Dendritic cell treated with granulocyte-macrophage colony-stimulating factor and Interleukin-4, amounts not matched to agents 40 ng/mL and 50 ng/mL, for 4 days (primary cell): Measurements from ENCODE around the gene IL10.
"Not testable (repeated sequence)": the region's sequence is repeated elsewhere in the genome, so short reads cannot be mapped to it uniquely, and the experiment has no call there.

ENCODE experiments used
- H3K27ac Mint-ChIP-seq: one replicate; pipeline ENCODE4 v1.8.0; 2022; ENCODE audit warnings: mild to moderate bottlenecking, mixed read lengths
- H3K27me3 Mint-ChIP-seq: one replicate; pipeline ENCODE4 v1.8.0; 2022; ENCODE audit warnings: mild to moderate bottlenecking, mixed read lengths
- H3K36me3 Mint-ChIP-seq: one replicate; pipeline ENCODE4 v1.8.0; 2022; ENCODE audit warnings: low read depth, mixed read lengths
- H3K4me1 Mint-ChIP-seq: one replicate; pipeline ENCODE4 v1.8.0; 2022; ENCODE audit warnings: low read depth, mixed read lengths
- H3K4me3 Mint-ChIP-seq: one replicate; pipeline ENCODE4 v1.8.0; 2022; ENCODE audit warnings: mild to moderate bottlenecking, moderate library complexity, mixed read lengths
- H3K9me3 Mint-ChIP-seq: one replicate; pipeline ENCODE4 v1.8.0; 2022; ENCODE audit warnings: mixed read lengths
- intact Hi-C: fragments of 100-400 bp; cut with micrococcal nuclease; formaldehyde crosslinking; loops from one replicate; pipeline ENCODE4 v1.15.0; 2022

IL10 gene

GRCh38 chr1:206785182-206785765, 13.0 kb upstream of the IL10 start:
- peaks cover 22% of the 10 kb centered on the region for H3K27me3 Mint-ChIP-seq
- H3K36me3 Mint-ChIP-seq, result no peaks in the 10 kb centered on the region
- H3K9me3 Mint-ChIP-seq, result no peaks in the 10 kb centered on the region
- no peak overlapping the region for H3K4me3 Mint-ChIP-seq
- peak overlapping the region; percentile 47 for H3K27ac Mint-ChIP-seq
- intact Hi-C loops, result no loop called here
- H3K4me1 Mint-ChIP-seq, result peaks cover 43% of the 10 kb centered on the region

GRCh38 chr1:206784471-206784903, 12.2 kb upstream of the IL10 start:
- H3K27ac Mint-ChIP-seq, result no peak overlapping the region
- peaks cover 21% of the 10 kb centered on the region for H3K27me3 Mint-ChIP-seq
- no peaks in the 10 kb centered on the region for H3K36me3 Mint-ChIP-seq
- peaks cover 43% of the 10 kb centered on the region for H3K4me1 Mint-ChIP-seq
- H3K4me3 Mint-ChIP-seq, result no peak overlapping the region
- H3K9me3 Mint-ChIP-seq, result no peaks in the 10 kb centered on the region
- intact Hi-C loops, result no loop called here

- H3K27me3 Mint-ChIP-seq, result peaks cover 21% of the 10 kb centered on the region
- intact Hi-C loops, result no loop called here
- H3K9me3 Mint-ChIP-seq, result no peaks in the 10 kb centered on the region
- H3K4me3 Mint-ChIP-seq, result no peak overlapping the region
- peaks cover 43% of the 10 kb centered on the region for H3K4me1 Mint-ChIP-seq
- no peaks in the 10 kb centered on the region for H3K36me3 Mint-ChIP-seq
- H3K27ac Mint-ChIP-seq, result no peak overlapping the region
Measured at GRCh38 chr1:206783506-206783905, 11.2 kb upstream of the IL10 start.

GRCh38 chr1:206782448-206782847, 10.2 kb upstream of the IL10 start:
- Mint-ChIP-seq H3K9me3 (no peaks in the 10 kb centered on the region), H3K4me3 (no peak overlapping the region), H3K36me3 (no peaks in the 10 kb centered on the region), H3K27me3 (peaks cover 16% of the 10 kb centered on the region), H3K27ac (no peak overlapping the region), H3K4me1 (peaks cover 36% of the 10 kb centered on the region)
- intact Hi-C loops, result no loop called here

- H3K36me3 Mint-ChIP-seq, result no peaks in the 10 kb centered on the region
- intact Hi-C loops, result no loop called here
- no peak overlapping the region for H3K4me3 Mint-ChIP-seq
- H3K4me1 Mint-ChIP-seq, result peaks cover 32% of the 10 kb centered on the region
- H3K27me3 Mint-ChIP-seq, result peaks cover 3% of the 10 kb centered on the region
- no peak overlapping the region for H3K27ac Mint-ChIP-seq
- H3K9me3 Mint-ChIP-seq, result no peaks in the 10 kb centered on the region
Measured at GRCh38 chr1:206779638-206780037, 7.3 kb upstream of the IL10 start.

GRCh38 chr1:206778911-206779310, 6.6 kb upstream of the IL10 start:
- H3K9me3 Mint-ChIP-seq, H3K27ac Mint-ChIP-seq, H3K4me3 Mint-ChIP-seq, intact Hi-C loops, H3K27me3 Mint-ChIP-seq, H3K36me3 Mint-ChIP-seq: not testable (repeated sequence)
- H3K4me1 Mint-ChIP-seq, result peaks cover 32% of the 10 kb centered on the region

- H3K36me3 Mint-ChIP-seq, result no peaks in the 10 kb centered on the region
- no peaks in the 10 kb centered on the region for H3K27me3 Mint-ChIP-seq
- peak overlapping the region; percentile 74 for H3K27ac Mint-ChIP-seq
- intact Hi-C loops, result no loop called here
- no peaks in the 10 kb centered on the region for H3K9me3 Mint-ChIP-seq
- peaks cover 40% of the 10 kb centered on the region for H3K4me1 Mint-ChIP-seq
- no peak overlapping the region for H3K4me3 Mint-ChIP-seq
Measured at GRCh38 chr1:206778031-206778430, 5.7 kb upstream of the IL10 start.

- Mint-ChIP-seq H3K4me1 (peaks cover 54% of the 10 kb centered on the region), H3K27ac (no peak overlapping the region), H3K4me3 (no peak overlapping the region), H3K27me3 (no peaks in the 10 kb centered on the region), H3K9me3 (no peaks in the 10 kb centered on the region), H3K36me3 (peaks cover 11% of the 10 kb centered on the region)
- intact Hi-C loops, result no loop called here
Measured at GRCh38 chr1:206776229-206776628, 3.9 kb upstream of the IL10 start.

GRCh38 chr1:206774093-206774492, 1.8 kb upstream of the IL10 start:
- peak overlapping the region; percentile 24 for H3K4me3 Mint-ChIP-seq
- H3K27me3 Mint-ChIP-seq, result no peaks in the 10 kb centered on the region
- H3K9me3 Mint-ChIP-seq, result no peaks in the 10 kb centered on the region
- intact Hi-C loops, result loop anchor here (5.0 kb wide), 1 partner anchor 37 kb away; no protein-coding TSS in a partner anchor
- H3K4me1 Mint-ChIP-seq, result peaks cover 75% of the 10 kb centered on the region
- H3K27ac Mint-ChIP-seq, result peak overlapping the region; percentile 98
- peaks cover 32% of the 10 kb centered on the region for H3K36me3 Mint-ChIP-seq

- Mint-ChIP-seq H3K36me3 (peaks cover 46% of the 10 kb centered on the region), H3K9me3 (no peaks in the 10 kb centered on the region), H3K4me3 (peak overlapping the region; percentile 91), H3K4me1 (peaks cover 96% of the 10 kb centered on the region), H3K27me3 (no peaks in the 10 kb centered on the region), H3K27ac (peak overlapping the region; percentile 98)
- intact Hi-C loops, result loop anchor here (5.0 kb wide), 1 partner anchor 34 kb away; no protein-coding TSS in a partner anchor
Measured at GRCh38 chr1:206771338-206771692, 979 bp downstream of the IL10 start.

GRCh38 chr1:206770531-206771337, 1.6 kb downstream of the IL10 start, which contains the start of gene IL19:
Gene IL19 (plus strand): TSS chr1:206770773. CDS start chr1:206836663, 65,890 bp downstream.
- Mint-ChIP-seq H3K36me3 (peaks cover 46% of the 10 kb centered on the region), H3K4me3 (peak within 1 kb of the TSS; percentile 91), H3K27ac (peak within 1 kb of the TSS; percentile 98), H3K27me3 (no peaks in the 10 kb centered on the region), H3K9me3 (no peaks in the 10 kb centered on the region), H3K4me1 (peaks cover 96% of the 10 kb centered on the region)
- intact Hi-C loops, result loop anchor here (5.0 kb wide), 1 partner anchor 33 kb away; no protein-coding TSS in a partner anchor

- H3K27ac Mint-ChIP-seq, result peak overlapping the region; percentile 98
- H3K4me3 Mint-ChIP-seq, result peak overlapping the region; percentile 91
- intact Hi-C loops, result no loop called here
- peaks cover 85% of the 10 kb centered on the region for H3K4me1 Mint-ChIP-seq
- H3K36me3 Mint-ChIP-seq, result peaks cover 46% of the 10 kb centered on the region
- H3K9me3 Mint-ChIP-seq, result no peaks in the 10 kb centered on the region
- no peaks in the 10 kb centered on the region for H3K27me3 Mint-ChIP-seq
Measured at GRCh38 chr1:206769304-206769731, 3.0 kb downstream of the IL10 start.

- Mint-ChIP-seq H3K4me3 (peak overlapping the region; percentile 91), H3K4me1 (peaks cover 79% of the 10 kb centered on the region)
- intact Hi-C loops, result no loop called here
Measured at GRCh38 chr1:206768472-206769303, 3.6 kb downstream of the IL10 start.

More at GRCh38 chr1:206768472-206769303, 3.6 kb downstream of the IL10 start:
- Mint-ChIP-seq H3K27me3 (no peaks in the 10 kb centered on the region), H3K9me3 (no peaks in the 10 kb centered on the region), H3K36me3 (peaks cover 46% of the 10 kb centered on the region), H3K27ac (peak overlapping the region; percentile 98)
